GM18858 (cell line): ENCODE results near the gene FLT1.

Experiments used
- ATAC-seq: cut with Tn5 transposase; IDR thresholded peaks from one replicate; pipeline ENCODE4 v1.9.1; 2021; ENCODE audit not compliant: unreplicated experiment

The FLT1 gene

GRCh38 chr13:28490061-28490460, 4.9 kb downstream of the FLT1 start:
- ATAC-seq = no peak

- ATAC-seq = no peak
Observed at GRCh38 chr13:28489524-28489931, 5.4 kb downstream of the FLT1 start.

- no peak for ATAC-seq
Observed at GRCh38 chr13:28488376-28489005, 6.4 kb downstream of the FLT1 start.

- no peak for ATAC-seq
Observed at GRCh38 chr13:28485996-28486543, 8.9 kb downstream of the FLT1 start.

- ATAC-seq = no peak
Observed at GRCh38 chr13:28485551-28485950, 9.4 kb downstream of the FLT1 start.

GRCh38 chr13:28485097-28485496, 9.8 kb downstream of the FLT1 start:
- ATAC-seq = no peak

- ATAC-seq = no peak
Observed at GRCh38 chr13:28483313-28483931, 11.5 kb downstream of the FLT1 start.

GRCh38 chr13:28479005-28479404, 15.9 kb downstream of the FLT1 start:
- ATAC-seq = no peak

- no peak for ATAC-seq
Observed at GRCh38 chr13:28478127-28478526, 16.8 kb downstream of the FLT1 start.

- no peak for ATAC-seq
Observed at GRCh38 chr13:28477709-28477973, 17.3 kb downstream of the FLT1 start.

- no peak for ATAC-seq
Observed at GRCh38 chr13:28476919-28477708, 17.8 kb downstream of the FLT1 start.

- ATAC-seq = no peak
Observed at GRCh38 chr13:28475916-28476725, 18.8 kb downstream of the FLT1 start.

- no peak for ATAC-seq
Observed at GRCh38 chr13:28474491-28475134, 20.3 kb downstream of the FLT1 start.

- no peak for ATAC-seq
Observed at GRCh38 chr13:28473044-28473443, 21.9 kb downstream of the FLT1 start.

- no peak for ATAC-seq
Observed at GRCh38 chr13:28471421-28471820, 23.5 kb downstream of the FLT1 start.

GRCh38 chr13:28470296-28470695, 24.6 kb downstream of the FLT1 start:
- no peak for ATAC-seq

GRCh38 chr13:28469316-28469715, 25.6 kb downstream of the FLT1 start:
- no peak for ATAC-seq

GRCh38 chr13:28468023-28468915, 26.7 kb downstream of the FLT1 start:
- no peak for ATAC-seq

GRCh38 chr13:28467034-28467433, 27.9 kb downstream of the FLT1 start:
- ATAC-seq = no peak

GRCh38 chr13:28466151-28466550, 28.8 kb downstream of the FLT1 start:
- no peak for ATAC-seq
